Measurements from ENCODE around the gene PGM5.

PGM5 gene

DNA sequence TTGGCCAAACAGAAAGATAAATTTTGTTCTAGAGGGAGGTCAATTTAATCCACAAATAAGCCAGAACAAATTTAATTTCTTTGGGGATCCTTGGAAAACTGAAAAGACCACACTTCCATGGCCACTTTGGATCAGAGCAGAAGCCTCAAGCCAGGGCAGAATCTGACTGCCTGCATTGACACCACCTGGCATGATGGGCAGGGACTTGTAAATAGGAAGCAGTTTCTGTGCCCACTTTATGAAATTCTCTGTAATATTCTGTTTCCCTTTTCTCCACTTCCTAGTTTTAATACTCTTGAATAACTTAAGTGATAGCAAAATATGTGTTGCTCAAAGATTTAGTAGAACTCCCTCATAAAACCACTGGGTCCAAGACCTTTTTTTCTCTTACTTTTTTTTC lies 191.0 kb downstream of the PGM5 start:
- TF ChIP-seq POLR2A (IDR thresholded peaks at IDR 0.05; ENCODE audit: low read depth, low read length): no peak
- no peak for TF ChIP-seq TAF1 (IDR thresholded peaks at IDR 0.05; ENCODE audit: borderline replicate concordance, low read depth, low read length)
- no peak for TF ChIP-seq POLR2AphosphoS5 (IDR thresholded peaks at IDR 0.05; ENCODE audit: low read depth, low read length)
- FAIRE-seq: no peak

DNA sequence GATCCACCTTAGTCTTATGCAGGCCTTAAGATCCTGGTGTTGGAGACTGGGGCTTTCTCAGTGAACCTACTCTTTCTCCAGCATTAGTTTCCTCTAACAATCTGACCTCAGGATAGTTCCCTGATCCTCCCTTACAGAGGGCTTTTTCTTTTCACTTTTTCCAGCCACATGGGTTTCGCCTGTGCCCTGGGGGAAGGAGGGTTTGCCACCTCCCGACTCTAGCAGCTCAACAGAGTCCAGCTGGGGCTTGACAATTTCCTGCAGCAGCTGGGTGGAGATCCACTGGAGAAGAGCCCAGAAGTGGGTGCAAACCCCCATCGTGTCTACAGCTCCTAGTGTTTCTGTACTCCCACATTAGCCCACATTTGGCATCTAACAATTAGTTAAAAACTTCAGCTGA lies 191.8 kb downstream of the PGM5 start:
- DNase-seq (ENCODE audit: insufficient read length) (no peak), FAIRE-seq (no peak)
- no peak for TF ChIP-seq POLR2A (IDR thresholded peaks at IDR 0.05; ENCODE audit: low read depth, low read length)
- no peak for TF ChIP-seq POLR2AphosphoS5 (IDR thresholded peaks at IDR 0.05; ENCODE audit: low read depth, low read length)
- no peak for TF ChIP-seq TAF1 (IDR thresholded peaks at IDR 0.05; ENCODE audit: borderline replicate concordance, low read depth, low read length)

More for the DNA sequence above, 191.0 kb downstream of the PGM5 start:
- no peak for DNase-seq (ENCODE audit: insufficient read length)

DNA sequence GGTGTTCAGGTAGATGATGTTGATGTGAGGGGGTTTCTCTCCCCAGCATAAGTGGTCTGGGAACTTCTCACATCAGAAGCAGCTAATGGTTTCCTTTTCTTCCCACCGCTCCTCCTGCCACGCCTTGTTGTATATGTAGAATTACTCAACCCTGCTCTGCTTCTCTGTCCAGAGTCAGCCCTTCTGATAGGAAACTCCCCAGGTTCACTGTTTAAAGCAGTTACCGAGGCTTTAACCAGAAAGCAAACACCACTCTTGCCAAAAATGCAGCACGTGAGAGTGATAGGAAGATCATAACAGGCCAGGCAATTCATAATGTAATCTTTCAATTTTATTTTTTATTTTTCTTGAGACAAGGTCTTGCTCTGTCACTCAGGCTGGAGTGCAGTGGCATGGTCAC lies 194.8 kb downstream of the PGM5 start:
- no peak for FAIRE-seq
- TF ChIP-seq POLR2A (IDR thresholded peaks at IDR 0.05; ENCODE audit: low read depth, low read length) (no peak), POLR2AphosphoS5 (IDR thresholded peaks at IDR 0.05; ENCODE audit: low read depth, low read length) (no peak)
- no peak for DNase-seq (ENCODE audit: insufficient read length)

DNA sequence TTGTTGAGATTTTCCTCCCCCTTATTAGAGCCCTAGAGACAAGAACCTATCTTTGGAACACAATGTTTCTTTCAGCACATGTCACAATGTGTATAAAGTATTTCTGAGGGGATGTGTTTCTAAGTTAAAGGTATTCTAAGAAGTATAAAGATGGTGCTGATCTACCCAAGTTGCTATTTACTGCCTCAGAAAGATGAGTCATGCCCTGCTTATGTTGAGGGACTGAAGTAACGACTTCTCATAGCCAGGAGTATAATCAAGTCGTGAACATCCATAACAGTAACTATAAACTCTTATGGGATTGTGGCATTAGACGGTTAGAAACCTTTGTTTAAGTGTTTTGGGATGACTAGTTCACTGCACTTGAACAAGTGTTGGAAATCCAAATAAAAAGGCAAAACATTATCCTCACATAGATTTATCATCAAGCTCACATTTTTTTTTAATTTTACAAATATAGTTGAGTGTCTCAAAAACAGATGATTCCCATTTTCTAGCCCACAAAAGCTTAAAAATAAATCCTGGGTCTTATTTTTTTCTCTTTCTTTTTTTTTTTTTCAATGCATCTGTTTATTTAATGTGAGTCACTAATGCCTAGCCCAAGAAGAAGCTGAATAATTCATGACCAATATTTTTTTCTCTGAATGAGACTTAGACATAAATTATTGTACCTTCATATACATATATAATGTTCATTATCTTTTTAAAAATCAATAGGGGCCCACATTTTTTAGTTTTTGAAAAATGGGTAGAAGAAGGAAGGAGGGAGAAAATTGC lies 196.5 kb downstream of the PGM5 start:
- TF ChIP-seq TAF1 (IDR thresholded peaks at IDR 0.05; ENCODE audit: borderline replicate concordance, low read depth, low read length): no peak
- TF ChIP-seq POLR2AphosphoS5 (IDR thresholded peaks at IDR 0.05; ENCODE audit: low read depth, low read length): no peak
- no peak for TF ChIP-seq POLR2A (IDR thresholded peaks at IDR 0.05; ENCODE audit: low read depth, low read length)
- DNase-seq (ENCODE audit: insufficient read length) (no peak), FAIRE-seq (no peak)

DNA sequence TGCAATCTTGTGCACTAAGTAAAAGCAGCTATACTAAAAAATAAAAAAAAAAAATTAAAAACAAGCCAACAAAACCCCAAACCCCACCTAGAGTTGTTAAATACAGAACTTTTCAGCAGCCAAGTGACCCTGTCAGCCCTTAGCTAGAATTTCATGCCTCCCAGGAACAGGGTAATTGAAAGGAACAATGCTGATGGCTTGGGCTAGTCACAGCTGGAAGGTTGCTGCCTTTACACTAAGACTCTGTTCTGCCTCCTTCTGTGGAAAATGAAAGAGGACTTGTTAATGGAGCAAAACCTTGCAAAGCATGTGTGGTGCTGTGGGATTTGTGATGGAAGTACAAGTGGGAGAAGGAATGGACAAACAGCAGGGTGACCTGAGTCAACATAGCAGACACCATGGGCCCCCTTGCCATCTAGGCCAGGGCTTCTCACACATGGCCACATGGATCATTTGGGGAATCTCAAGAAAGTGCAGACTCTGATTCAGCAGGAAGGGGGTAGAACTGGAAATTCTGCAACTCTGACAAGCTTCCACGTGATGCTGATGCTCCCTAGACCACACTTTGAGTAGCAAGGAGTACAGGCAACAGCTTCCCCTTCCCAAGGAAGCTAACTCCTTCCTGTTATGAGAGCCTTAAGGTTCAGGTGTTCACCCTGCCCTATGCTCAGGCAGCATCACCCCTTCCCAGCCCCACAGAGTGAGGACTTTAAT lies 199.2 kb downstream of the PGM5 start:
- no peak for DNase-seq (ENCODE audit: insufficient read length)
- FAIRE-seq: no peak
- TF ChIP-seq POLR2A (IDR thresholded peaks at IDR 0.05; ENCODE audit: low read depth, low read length) (no peak), POLR2AphosphoS5 (IDR thresholded peaks at IDR 0.05; ENCODE audit: low read depth, low read length) (no peak)

DNA sequence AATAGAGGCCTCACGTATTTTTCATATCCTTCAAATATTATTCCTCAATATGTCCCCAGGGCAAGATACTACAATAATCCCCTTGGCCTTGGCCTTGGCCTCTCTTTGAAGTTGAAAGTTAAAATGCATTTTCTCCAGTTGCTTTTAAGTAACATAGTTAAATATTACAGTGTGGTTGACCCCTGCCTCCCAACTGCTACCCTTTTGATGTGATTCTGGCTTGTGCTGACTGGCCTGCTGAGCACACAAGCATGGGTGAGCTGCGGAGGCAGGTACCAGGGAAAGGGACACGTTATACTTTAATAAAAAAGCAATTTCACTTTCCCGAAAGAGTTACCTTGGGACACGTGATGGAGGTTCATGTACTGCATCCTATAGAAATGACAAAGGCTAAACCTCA lies 202.1 kb downstream of the PGM5 start:
- TF ChIP-seq TAF1 (IDR thresholded peaks at IDR 0.05; ENCODE audit: borderline replicate concordance, low read depth, low read length) (no peak), POLR2AphosphoS5 (IDR thresholded peaks at IDR 0.05; ENCODE audit: low read depth, low read length) (no peak), POLR2A (IDR thresholded peaks at IDR 0.05; ENCODE audit: low read depth, low read length) (no peak)
- FAIRE-seq (no peak), DNase-seq (ENCODE audit: insufficient read length) (no peak)

DNA sequence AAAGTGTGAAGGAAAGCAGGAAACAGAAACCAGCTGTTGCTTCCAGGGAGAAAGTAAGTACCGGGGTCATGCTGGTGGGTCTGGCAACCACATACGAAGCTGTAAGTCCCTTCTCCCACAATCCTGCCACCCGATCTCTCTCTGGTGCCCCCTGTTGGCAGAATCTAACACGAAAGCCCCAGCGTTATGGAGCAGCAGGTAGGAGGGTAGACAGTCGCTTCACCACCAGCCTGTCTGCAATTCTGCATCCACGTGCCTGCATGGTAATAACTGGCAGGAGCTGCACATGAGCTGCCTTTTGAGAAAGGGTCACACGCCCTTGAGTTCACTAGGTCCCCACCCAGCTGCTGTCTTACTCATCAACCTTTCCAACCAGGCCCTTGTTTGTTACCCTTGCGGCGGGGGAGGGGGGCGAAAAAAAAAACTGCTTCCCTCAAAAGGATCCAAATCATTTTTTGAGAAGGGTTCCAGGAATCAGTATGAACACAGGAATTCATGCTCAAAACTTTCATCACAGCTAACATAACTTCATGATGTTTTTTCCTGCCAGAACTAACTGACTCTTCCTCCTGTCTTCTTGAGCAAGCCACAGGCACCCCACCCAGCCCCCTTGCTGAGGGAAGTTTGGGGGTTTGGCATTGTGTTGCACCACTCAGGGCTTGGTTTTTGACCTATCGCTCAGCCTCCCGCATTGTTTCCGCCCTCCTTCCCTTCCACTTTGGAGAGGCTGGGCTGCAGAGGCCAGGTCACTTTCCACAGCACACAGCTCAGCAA lies 203.8 kb downstream of the PGM5 start:
- peak; percentile 70 for FAIRE-seq
- DNase-seq (ENCODE audit: insufficient read length): peak; percentile 32
- TF ChIP-seq POLR2AphosphoS5 (IDR thresholded peaks at IDR 0.05; ENCODE audit: low read depth, low read length) (no peak), TAF1 (IDR thresholded peaks at IDR 0.05; ENCODE audit: borderline replicate concordance, low read depth, low read length) (no peak), POLR2A (IDR thresholded peaks at IDR 0.05; ENCODE audit: low read depth, low read length) (no peak)

DNA sequence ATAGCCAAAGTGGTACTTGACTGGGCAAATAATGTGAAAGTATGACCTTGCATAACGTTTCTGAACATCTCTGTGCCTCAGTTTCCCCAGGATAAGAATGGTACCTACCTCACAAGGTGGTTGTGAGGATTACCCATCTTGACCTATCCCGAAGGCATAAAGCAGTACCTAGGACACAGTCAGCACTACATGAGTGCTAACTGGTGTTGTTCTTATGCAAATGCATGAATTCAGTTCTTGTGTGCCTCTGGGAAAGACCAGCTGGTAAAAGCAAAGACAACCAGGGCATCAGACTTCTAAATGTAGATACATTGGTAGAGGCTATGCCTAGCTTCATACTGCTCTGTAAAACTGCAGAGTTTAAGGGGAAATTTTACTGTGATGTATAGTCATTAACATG lies 206.1 kb downstream of the PGM5 start:
- FAIRE-seq: no peak
- no peak for DNase-seq (ENCODE audit: insufficient read length)
- TF ChIP-seq POLR2AphosphoS5 (IDR thresholded peaks at IDR 0.05; ENCODE audit: low read depth, low read length): no peak

DNA sequence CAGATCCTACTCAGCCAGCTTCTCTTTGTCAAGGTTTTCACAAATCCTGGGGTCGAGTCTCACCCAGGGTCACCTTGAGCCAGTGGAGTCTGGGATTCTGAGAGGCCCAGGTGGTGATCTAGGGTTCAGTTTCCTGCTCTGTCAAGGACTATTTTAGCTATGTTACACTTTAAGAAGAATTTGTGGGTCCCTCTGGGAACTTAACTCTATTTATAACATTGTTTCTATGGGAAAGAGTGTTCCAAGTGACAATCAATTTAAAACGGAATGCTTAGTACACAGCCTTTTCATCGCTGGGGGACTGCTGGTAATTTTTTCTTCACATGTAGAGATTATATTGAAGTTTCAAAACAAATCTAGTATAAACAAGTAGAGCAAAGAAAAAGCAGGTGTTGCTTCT lies 211.2 kb downstream of the PGM5 start:
- FAIRE-seq (no peak), DNase-seq (ENCODE audit: insufficient read length) (no peak)
- TF ChIP-seq POLR2AphosphoS5 (IDR thresholded peaks at IDR 0.05; ENCODE audit: low read depth, low read length) (no peak), POLR2A (IDR thresholded peaks at IDR 0.05; ENCODE audit: low read depth, low read length) (no peak), TAF1 (IDR thresholded peaks at IDR 0.05; ENCODE audit: borderline replicate concordance, low read depth, low read length) (no peak)

DNA sequence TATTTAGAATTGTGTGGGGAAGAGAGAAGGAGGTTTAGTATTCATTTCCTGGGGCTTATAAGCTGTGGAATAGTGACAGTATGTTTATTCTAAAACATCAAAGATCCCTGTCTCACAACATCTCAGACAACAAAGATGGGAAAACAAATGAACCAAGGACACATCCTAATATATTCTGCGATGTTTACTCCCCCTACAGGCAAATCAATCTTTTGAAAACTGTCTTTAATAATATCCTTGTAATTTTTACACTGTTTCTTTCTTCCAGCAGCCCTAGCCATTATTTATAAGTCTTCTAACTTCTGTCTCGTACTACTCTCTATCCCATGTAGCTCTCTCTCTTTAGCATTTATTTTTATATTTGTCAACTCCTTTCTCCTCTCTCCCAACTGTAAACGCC lies 217.7 kb downstream of the PGM5 start:
- no peak for TF ChIP-seq POLR2AphosphoS5 (IDR thresholded peaks at IDR 0.05; ENCODE audit: low read depth, low read length)
- no peak for TF ChIP-seq TAF1 (IDR thresholded peaks at IDR 0.05; ENCODE audit: borderline replicate concordance, low read depth, low read length)
- no peak for TF ChIP-seq POLR2A (IDR thresholded peaks at IDR 0.05; ENCODE audit: low read depth, low read length)
- no peak for FAIRE-seq
- no peak for DNase-seq (ENCODE audit: insufficient read length)

DNA sequence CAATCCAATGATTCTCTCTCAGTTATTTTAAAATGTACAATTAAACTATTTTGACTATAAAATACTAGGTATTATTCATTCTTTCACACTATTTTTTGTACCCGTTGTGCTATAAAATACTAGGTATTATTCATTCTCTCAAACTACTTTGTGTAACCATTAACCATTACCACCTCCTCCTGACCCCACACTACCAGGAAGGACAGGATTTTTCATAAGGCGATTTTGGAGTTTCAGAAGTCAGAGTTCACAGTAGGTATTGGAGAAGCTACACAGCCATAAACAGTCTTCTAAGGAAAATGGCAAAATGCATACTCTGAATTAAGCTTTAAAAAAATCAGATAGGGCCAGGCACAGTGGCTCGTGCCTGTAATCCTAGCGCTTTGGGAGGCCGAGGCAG lies 219.4 kb downstream of the PGM5 start:
- no peak for FAIRE-seq
- no peak for TF ChIP-seq TAF1 (IDR thresholded peaks at IDR 0.05; ENCODE audit: borderline replicate concordance, low read depth, low read length)
- no peak for TF ChIP-seq POLR2AphosphoS5 (IDR thresholded peaks at IDR 0.05; ENCODE audit: low read depth, low read length)
- no peak for TF ChIP-seq POLR2A (IDR thresholded peaks at IDR 0.05; ENCODE audit: low read depth, low read length)
- no peak for DNase-seq (ENCODE audit: insufficient read length)
